EH (cell line): ENCODE results near the gene PIH1D2.
A peak's percentile ranks its signal among the peaks of the same experiment; 100 is the strongest.
"Not testable (repeated sequence)": the region's sequence is repeated elsewhere in the genome, so short reads cannot be mapped to it uniquely, and the experiment has no call there.

Experiments
- DNase-seq: peaks from one replicate; pipeline ENCODE4 v3.0.0-alpha.2; 2015; ENCODE audit warnings: low read depth

PIH1D2 gene

DNA sequence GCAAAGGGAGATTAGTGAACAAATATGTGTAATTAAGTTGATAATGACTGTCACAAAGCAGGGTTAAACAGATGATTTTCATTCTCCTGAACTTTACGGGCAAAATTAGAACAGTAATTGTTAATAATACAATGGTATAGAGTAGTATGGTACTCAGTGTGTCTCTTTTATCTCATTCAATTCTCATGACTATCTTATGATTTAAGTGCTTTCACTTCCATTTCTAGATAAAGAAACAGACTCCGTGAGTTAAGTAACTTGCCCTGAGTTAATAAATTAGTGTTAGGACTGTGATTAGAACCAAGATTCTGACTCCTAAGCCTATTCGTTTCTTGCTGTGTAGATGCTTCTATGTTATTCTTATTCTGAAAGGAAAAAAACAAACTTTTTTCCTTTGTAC, 22.0 kb downstream of the PIH1D2 start:
- DNase-seq = no peak

DNA sequence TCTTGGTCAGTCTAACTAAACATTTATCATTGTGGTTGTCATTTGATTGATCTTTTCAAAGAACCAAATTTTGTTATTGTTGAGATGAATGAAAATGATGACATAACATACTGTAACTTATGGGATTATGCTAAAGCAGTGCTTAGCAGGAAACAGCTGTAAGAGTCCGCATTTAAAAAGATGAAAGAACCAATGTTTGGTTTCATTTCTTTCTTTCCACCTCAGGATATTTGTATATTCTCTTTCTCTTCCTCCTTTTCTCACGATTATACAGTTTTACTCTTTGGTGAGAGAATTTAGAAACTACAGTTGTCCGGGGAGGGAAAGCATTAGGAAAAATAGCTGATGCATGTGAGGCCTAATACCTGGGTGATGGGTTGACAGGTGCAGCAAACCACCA, 23.1 kb downstream of the PIH1D2 start:
- DNase-seq = no peak

DNA sequence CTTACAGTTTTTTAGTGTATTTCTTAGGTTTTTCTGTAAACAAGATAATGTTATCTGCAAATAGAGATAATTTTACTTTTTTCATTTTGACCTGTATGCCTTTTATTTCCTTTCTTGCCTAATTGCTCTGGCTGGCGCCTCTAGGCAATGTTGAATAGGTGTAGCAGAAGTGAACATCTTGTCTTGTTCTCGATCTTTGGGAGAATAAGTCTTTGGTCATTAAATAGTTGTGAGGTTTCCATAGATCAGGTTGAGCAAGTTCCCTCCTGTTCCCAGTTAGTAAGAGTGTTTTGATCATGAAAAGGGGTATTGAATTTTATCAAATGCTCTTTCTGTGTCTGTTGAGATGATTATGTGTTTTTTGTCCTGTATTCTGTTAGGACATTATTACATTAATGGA, 24.0 kb downstream of the PIH1D2 start:
- no peak for DNase-seq

DNA sequence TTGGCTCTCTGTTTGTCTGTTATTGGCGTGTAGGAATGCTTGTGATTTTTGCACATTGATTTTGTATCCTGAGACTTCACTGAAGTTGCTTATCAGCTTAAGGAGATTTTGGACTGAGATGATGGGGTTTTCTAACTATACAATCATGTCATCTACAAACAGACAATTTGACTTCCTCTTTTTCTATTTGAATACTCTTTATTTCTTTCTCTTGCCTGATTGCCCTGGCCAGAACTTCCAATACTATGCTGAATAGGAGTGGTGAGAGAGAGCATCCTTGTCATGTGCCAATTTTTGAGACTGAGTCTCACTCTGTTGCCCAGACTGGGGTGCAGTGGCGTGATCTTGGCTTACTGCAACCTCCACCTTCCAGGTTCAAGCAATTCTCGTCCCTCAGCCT, 25.6 kb downstream of the PIH1D2 start:
- not testable (repeated sequence) for DNase-seq

DNA sequence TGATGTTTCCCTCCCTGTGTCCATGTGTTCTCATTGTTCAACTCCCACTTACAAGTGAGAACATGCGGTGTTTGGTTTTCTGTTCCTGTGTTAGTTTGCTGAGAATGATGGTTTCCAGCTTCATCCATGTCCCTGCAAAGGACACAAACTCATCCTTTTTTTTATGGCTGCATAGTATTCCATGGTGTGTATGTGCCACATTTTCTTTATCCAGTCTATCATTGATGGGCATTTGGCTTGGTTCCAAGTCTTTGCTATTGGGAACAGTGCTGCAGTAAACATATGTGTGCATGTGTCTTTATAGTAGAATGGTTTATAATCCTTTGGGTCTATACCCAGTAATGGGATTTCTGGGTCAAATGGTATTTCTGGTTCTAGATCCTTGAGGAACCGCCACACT, 27.2 kb downstream of the PIH1D2 start:
- DNase-seq = not testable (repeated sequence)

DNA sequence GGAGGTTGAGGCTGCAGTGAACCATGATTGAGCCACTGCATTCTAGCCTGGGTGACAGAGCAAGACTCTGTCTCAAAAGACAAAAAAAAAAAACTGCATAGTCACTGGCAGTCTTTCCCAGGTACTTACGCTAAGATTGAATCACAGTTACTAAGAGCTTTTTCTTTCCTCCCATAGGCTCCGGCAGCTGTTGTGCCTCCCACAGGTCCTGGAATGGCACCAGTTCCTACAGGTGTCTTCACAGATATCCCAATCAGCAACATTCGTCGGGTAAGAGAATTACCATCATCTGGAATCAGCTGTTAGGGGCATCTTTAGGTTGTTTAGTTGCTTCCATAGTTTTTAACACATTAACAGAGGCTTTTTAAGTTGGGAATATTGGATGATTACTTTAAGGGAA, 28.9 kb downstream of the PIH1D2 start:
- no peak for DNase-seq

DNA sequence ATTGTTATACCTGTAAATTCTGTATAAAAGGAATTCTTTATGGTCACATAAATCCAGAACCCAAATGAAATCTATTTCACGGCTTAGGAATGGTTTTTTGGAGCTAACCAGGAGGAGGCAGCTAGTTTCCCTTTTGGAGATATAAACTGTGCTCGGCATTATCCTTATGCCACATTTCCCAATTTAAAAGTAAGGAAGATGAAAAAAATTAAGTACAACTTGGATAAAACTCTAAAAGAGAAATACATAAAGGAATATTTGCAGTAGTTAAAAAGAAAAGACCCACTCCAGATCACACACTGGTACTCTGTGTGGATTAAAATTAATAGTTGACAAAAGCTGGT, 30.9 kb downstream of the PIH1D2 start:
- no peak for DNase-seq

DNA sequence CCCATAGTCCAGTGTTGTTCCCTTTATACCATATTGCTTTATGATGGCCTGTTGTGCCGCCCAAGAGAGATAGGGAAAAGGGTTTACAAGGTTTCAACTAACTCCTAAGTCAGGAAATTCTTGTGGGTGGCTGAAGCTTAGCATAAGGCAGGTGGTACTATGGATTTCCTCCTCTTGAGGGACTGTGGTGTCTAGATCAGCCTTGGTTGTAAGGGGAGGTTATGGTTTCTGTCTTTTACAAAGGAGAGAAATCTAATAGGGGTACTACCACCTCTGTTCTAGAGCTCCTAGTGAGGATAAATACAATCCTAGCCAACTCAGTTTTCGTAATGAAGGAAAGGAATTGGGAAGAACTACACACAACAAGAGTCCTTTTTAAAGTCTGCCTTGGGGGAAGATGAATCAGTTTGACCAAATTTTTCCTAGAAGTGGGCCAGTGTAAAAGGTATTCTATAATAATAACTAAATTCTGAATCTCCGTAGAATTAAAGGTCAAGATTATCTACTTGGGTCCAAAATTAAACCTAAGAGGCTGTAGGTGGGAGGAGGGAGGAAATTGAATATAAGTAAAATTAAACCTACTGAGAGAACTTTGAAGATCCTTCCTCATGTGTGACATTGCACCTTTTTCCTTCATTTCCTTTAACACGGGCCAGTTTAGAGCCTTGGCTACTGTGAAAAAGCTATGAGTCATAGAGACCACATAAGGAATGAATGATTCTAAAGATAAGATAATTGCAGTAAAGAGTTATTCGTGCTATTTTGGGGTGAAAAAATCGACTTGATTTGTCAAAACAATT, 31.5 kb downstream of the PIH1D2 start:
- DNase-seq = peak; percentile 72

DNA sequence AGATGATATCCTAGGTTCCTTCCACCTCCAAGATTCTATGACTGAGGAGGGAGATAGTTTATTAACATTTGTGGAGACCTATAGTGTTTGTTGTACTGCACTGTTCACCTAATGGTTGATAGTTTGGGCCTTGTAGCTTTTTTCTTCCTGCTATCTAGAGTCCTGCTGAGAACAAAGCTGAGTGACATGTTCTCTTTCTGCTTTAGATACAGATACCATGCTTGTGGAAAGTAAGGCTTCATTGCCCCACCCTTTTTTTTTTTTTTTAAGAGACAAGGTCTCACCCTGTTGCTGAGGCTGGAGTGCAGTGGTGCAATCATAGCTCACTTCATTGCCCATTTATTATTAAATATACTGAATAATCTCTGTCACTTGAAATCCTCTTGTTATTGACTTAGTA, 36.3 kb downstream of the PIH1D2 start:
- no peak for DNase-seq

DNA sequence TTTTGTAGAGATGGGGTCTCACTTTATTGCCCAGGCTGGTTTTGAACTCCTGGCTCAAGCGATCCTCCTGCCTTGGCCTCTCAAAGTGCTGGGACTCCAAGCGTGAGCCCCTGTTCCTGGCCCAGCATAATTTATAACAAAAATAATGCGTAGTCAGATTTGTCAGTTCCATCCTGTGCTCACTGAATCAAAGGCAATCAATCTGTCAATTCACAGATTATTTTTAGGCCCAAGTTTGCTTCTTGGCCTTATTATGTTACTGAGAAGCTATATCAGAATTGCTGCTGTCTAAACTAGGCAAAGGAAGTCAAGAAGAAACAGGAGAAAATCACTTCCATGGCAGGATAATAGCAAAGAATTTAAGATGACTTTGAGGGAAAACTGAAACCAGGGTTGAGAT, 39.9 kb downstream of the PIH1D2 start:
- DNase-seq = no peak

DNA sequence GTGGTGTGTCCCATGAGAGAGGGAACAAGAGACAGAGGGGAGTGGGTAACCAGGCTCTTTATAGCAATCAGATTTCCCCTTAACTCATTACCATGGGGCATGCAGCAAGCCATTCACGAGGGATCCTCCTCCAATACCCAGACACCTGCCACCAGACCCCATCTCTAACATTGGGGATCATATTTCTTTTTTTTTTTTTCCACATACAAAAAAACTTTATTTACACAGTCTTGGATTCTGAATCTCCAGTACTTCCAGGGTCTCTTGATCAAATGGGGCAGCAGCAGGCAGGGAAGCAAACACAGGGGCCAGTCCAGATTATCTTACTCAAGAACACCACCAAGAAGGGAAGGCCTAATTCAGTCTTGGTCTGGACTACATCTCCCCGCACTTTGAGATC, 44.4 kb downstream of the PIH1D2 start:
- no peak for DNase-seq

DNA sequence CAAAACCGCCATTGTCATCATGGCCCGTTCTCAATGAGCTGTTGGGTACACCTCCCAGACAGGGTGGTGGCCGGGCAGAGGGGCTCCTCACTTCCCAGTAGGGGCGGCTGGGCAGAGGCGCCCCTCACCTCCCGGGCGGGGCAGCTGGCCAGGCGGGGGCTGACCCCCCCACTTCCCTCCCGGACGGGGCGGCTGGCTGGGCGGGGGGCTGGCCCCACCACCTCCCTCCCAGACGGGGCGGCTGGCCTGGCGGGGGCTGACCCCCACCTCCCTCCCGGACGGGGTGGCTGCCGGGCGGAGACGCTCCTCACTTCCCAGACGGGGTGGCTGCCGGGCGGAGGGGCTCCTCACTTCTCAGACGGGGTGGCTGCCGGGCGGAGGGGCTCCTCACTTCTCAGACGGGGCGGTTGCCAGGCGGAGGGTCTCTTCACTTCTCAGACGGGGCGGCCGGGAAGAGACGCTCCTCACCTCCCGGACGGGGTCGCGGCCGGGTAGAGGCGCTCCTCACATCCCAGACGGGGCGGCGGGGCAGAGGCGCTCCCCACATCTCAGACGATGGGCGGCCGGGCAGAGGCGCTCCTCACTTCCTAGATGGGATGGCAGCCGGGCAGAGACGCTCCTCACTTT, 46.9 kb downstream of the PIH1D2 start:
- not testable (repeated sequence) for DNase-seq

DNA sequence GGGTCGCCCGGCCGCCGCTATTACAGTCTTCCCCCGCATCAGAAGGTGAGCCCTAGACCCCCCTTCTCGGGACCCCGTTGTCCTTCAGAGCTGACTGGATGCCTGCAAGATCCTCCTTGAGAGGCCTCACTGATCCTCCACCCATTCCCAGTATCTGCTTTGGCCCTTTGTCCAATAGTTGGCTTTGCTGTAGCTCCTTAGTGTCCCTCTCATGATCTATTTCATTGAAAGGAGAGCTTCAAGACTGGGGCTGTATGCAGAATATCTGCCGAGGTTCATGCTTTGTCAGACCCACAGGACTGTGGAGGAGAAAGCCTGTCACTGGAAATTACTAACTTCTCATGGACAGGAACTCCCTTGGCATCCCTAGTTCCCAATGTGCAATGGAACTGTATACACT, 48.1 kb downstream of the PIH1D2 start:
- DNase-seq = peak; percentile 39

DNA sequence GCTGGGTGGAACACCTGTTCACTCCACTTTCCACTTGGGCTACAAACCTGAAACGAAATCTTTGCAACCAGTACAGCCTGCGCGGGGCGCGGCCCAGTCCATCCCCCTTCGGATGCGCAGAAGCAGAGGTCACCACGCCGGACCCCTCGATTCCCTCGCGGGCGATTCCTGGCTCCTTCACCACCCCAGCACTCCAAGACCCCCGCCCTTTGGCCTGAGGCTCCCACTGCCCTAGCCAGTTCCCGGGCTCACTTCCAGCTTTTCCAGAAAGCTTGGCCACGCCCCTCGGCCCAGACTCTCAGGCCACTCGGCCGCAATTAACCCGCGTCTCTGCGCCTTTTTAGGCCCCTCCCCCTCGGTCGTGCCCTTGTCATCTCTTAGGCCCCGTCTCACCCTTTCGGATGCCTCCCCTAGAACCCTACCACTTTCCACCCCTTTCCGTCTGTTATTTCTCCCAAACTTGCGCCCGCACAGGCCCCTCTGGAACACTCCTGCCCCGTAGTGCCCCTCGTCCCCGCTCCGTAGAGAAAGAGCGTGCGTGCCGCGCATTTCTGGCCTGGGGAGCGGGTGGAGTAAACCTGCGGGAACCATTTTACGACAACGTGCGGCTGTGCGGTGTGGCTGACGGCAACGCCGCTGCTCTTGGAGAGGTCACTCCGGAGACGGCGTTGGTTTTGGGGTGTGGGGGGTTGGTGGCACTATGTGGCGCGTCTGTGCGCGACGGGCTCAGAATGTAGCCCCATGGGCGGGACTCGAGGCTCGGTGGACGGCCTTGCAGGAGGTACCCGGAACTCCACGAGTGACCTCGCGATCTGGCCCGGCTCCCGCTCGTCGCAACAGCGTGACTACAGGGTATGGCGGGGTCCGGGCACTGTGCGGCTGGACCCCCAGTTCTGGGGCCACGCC, 48.8 kb downstream of the PIH1D2 start, which contains the start of gene DLAT:
Gene DLAT (plus strand): TSS at position 636 of the 906 bp plus-strand sequence. CDS start 65 bp downstream, at position 701.
- peak; percentile 81 for DNase-seq

DNA sequence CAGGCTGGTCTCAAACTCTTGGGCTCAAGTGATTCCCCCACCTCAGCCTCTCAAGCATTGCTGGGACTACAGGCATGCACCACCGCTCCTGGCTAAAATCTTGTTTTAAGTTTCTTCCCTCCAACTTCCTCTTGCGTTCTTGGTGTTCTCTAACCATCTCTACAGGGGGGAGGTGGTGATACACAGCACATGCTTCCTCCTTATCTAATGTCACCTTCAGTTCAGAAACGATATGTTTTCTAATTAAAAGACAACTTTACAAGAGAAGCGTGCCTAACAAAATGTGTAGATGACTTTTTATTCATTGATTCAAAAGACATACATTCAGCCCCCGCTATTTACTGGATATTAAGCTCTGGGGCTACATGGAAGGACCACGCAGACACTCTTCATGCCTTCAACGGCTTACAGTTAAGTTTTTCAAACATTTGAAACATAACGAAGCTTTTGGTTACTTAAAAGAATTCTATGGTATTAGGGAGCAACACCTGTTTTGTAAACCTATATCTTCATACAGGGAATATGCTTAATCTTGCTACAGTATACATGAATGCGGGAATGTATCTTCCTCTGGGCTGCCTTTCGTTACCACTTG, 49.5 kb downstream of the PIH1D2 start:
- no peak for DNase-seq

DNA sequence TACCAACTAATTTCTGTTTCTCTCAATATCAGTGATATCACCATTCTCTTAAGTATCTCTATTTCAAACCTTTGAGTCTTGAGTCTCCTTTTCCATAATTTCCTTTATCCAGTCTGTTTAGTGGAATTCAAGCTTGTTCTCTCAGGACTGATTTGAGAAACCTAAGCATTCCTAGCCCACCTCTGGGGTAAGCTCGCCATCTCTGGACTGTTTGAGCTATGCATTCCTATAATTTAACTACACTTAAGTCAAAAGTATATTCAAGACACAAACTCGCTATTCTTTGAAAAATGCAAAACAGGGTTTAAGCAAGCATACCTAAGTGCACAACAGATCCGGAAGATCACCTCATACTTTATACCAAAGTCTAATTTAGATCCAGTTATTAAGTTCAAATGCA, 50.7 kb downstream of the PIH1D2 start:
- no peak for DNase-seq

DNA sequence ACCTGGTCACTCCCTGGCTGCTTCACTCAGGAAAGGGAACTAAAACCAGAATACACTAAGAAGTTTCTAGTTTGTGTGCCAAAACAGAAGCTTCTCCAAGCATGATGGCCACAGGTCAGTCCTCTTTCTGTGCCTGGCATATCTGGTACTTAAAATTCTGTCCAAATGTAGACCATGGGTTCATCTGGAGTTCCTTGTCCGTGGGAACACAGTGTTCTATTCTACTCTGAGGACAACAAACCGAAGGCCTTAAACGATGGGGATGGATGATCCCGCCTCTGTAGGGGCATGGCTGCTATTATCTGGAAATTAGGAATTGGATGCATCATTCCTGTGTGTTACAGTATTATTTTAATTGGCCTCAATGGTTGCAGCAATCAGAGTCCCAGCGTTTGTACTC, 54.8 kb downstream of the PIH1D2 start:
- DNase-seq = no peak
